ENCODE data around the gene FRAS1. TPM values are rescaled to one million over a fixed set of nuclear protein-coding genes. Genes with fewer than 3 reads are reported as not detected.

Gene FRAS1
- total RNA-seq, 1 experiment from 2014 or later = 0.23 TPM

DNA sequence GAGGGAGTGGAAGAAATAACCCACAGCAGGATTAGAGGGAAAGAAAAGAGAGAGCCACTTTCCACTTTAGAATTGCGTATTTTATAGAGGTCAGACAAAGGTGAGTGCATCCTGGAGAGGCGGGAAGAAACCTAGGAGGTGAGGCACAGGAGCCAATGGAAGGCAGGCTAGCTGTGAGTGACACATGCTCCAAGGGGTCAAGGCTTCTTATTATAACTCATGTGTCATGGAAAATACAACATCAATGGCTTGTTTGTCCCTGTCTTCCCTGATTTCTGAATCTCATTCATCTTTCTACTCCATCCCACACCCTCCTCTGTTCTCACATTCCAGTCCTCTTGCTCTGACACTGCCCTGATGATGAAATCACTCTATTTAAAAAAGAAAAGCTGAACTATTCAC, 508.8 kb downstream of the FRAS1 start:
- intact Hi-C loops (cut with micrococcal nuclease; ENCODE audit: unreplicated experiment) = no loop called here
- CTCF ChIA-PET = no interaction called here

GRCh38 chr4:78566834-78567499, 509.8 kb downstream of the FRAS1 start:
- no peak overlapping the region for H3K27ac ChIP-seq (ENCODE audit: low read length)
- intact Hi-C loops (cut with micrococcal nuclease; ENCODE audit: unreplicated experiment) (no loop called here), in situ Hi-C loops (cut with HindIII; ENCODE audit: low pct_unique_long_range_greater_than_20kb, low sequenced_read_pairs) (no loop called here)
- H3K4me3 ChIP-seq (ENCODE audit: low read depth in 2 of 2, low read length in 2 of 2) = no peak overlapping the region
- TF ChIP-seq POLR2AphosphoS5 (IDR thresholded peaks at IDR 0.05; ENCODE audit: low read depth, low read length) (no peak), TCF7L2 (IDR thresholded peaks at IDR 0.05; ENCODE audit: low read depth, low read length) (no peak), SIN3A (IDR thresholded peaks at IDR 0.05; ENCODE audit: borderline replicate concordance, insufficient read depth, low read depth, low read length) (no peak), REST (IDR thresholded peaks at IDR 0.05; ENCODE audit: insufficient read depth in 1 of 2, low read depth in 2 of 2, low read length in 1 of 2) (no peak), CTCF (IDR thresholded peaks at IDR 0.05) (no peak)
- POLR2A ChIA-PET = no interaction called here
- ATAC-seq (no peak), DNase-seq (ENCODE audit: low read depth, low spot score) (no peak)
- no peaks in the 10 kb centered on the region for H3K4me1 ChIP-seq (ENCODE audit: control insufficient read depth, insufficient read depth, low read length)
- no TSS peak for BruUV-seq (replicated peaks)
- H3K9me3 ChIP-seq (ENCODE audit: control insufficient read depth, insufficient read depth, low read depth, low read length) = no peaks in the 10 kb centered on the region
- H3K36me3 ChIP-seq (ENCODE audit: control insufficient read depth, insufficient read depth, low read length) = no peaks in the 10 kb centered on the region
- 0 out of 2 replicates have a peak, but pooled peaks cover 2% of the 10 kb centered on the region for H3K27me3 ChIP-seq (ENCODE audit: control insufficient read depth, insufficient read depth, low read length)
- CTCF ChIA-PET = interaction anchor here (0.6 kb wide), 1 partner anchor 323 kb away, joined by 3 read pairs; no protein-coding TSS in a partner anchor

More for the DNA sequence above, 508.8 kb downstream of the FRAS1 start:
- Histone ChIP-seq H3K27ac (ENCODE audit: low read length) (no peak overlapping the region), H3K4me1 (ENCODE audit: control insufficient read depth, insufficient read depth, low read length) (no peaks in the 10 kb centered on the region), H3K27me3 (ENCODE audit: control insufficient read depth, insufficient read depth, low read length) (no peaks in the 10 kb centered on the region; the same call in 1 of the 2 replicates), H3K9me3 (ENCODE audit: control insufficient read depth, insufficient read depth, low read depth, low read length) (no peaks in the 10 kb centered on the region), H3K4me3 (ENCODE audit: low read depth in 2 of 2, low read length in 2 of 2) (no peak overlapping the region), H3K36me3 (ENCODE audit: control insufficient read depth, insufficient read depth, low read length) (no peaks in the 10 kb centered on the region)
- DNase-seq (ENCODE audit: low read depth, low spot score) (no peak), ATAC-seq (no peak)
- no peak for TF ChIP-seq CTCF (IDR thresholded peaks at IDR 0.05)
- no peak for TF ChIP-seq POLR2AphosphoS5 (IDR thresholded peaks at IDR 0.05; ENCODE audit: low read depth, low read length)
- no peak for TF ChIP-seq SIN3A (IDR thresholded peaks at IDR 0.05; ENCODE audit: borderline replicate concordance, insufficient read depth, low read depth, low read length)
- no peak for TF ChIP-seq REST (IDR thresholded peaks at IDR 0.05; ENCODE audit: insufficient read depth in 1 of 2, low read depth in 2 of 2, low read length in 1 of 2)
- no peak for TF ChIP-seq TCF7L2 (IDR thresholded peaks at IDR 0.05; ENCODE audit: low read depth, low read length)
- BruUV-seq (replicated peaks) = no TSS peak
- POLR2A ChIA-PET = no interaction called here
- in situ Hi-C loops (cut with HindIII; ENCODE audit: low pct_unique_long_range_greater_than_20kb, low sequenced_read_pairs) = no loop called here

Data from Panc1 (cell line).